ENCODE measurements around the gene NPSR1.
A peak's percentile ranks its signal among the peaks of the same experiment; 100 is the strongest.

Gene NPSR1

GRCh38 chr7:34759477-34760125 lies 101.6 kb downstream of the NPSR1 start:
- DNase-seq: peak; percentile 21

GRCh38 chr7:34760271-34760670 lies 102.3 kb downstream of the NPSR1 start:
- no peak for DNase-seq

- DNase-seq: no peak
Measured at GRCh38 chr7:34761206-34761605, 103.2 kb downstream of the NPSR1 start.

- no peak for DNase-seq
Measured at GRCh38 chr7:34761627-34762026, 103.6 kb downstream of the NPSR1 start.

- DNase-seq: no peak
Measured at GRCh38 chr7:34762764-34763163, 104.7 kb downstream of the NPSR1 start.

GRCh38 chr7:34772296-34772938 lies 114.4 kb downstream of the NPSR1 start:
- DNase-seq: no peak

- no peak for DNase-seq
Measured at GRCh38 chr7:34776748-34777358, 118.8 kb downstream of the NPSR1 start.

GRCh38 chr7:34780546-34780945 lies 122.5 kb downstream of the NPSR1 start:
- DNase-seq: no peak

GRCh38 chr7:34787586-34787985 lies 129.6 kb downstream of the NPSR1 start:
- DNase-seq: no peak

- DNase-seq: no peak
Measured at GRCh38 chr7:34806831-34807230, 148.8 kb downstream of the NPSR1 start.

GRCh38 chr7:34807548-34808340 lies 149.7 kb downstream of the NPSR1 start:
- DNase-seq: no peak

GRCh38 chr7:34814203-34814842 lies 156.3 kb downstream of the NPSR1 start:
- peak; percentile 2 for DNase-seq

GRCh38 chr7:34821932-34822558 lies 164.0 kb downstream of the NPSR1 start:
- no peak for DNase-seq

GRCh38 chr7:34823650-34824258 lies 165.7 kb downstream of the NPSR1 start:
- peak; percentile 40 for DNase-seq

- DNase-seq: no peak
Measured at GRCh38 chr7:34825221-34825620, 167.2 kb downstream of the NPSR1 start.

- no peak for DNase-seq
Measured at GRCh38 chr7:34830390-34830789, 172.4 kb downstream of the NPSR1 start.

- no peak for DNase-seq
Measured at GRCh38 chr7:34831436-34831835, 173.4 kb downstream of the NPSR1 start.

- no peak for DNase-seq
Measured at GRCh38 chr7:34832020-34832419, 174.0 kb downstream of the NPSR1 start.

- DNase-seq: no peak
Measured at GRCh38 chr7:34835901-34836600, 178.0 kb downstream of the NPSR1 start.

- DNase-seq: no peak
Measured at GRCh38 chr7:34837316-34837715, 179.3 kb downstream of the NPSR1 start.

GRCh38 chr7:34837801-34838201 lies 179.8 kb downstream of the NPSR1 start:
- DNase-seq: no peak
